Measurements from ENCODE around the gene SPON1.
"Not testable (repeated sequence)": the region's sequence is repeated elsewhere in the genome, so short reads cannot be mapped to it uniquely, and the experiment has no call there.

The SPON1 gene

GRCh38 chr11:14244926-14245325 lies 282.4 kb downstream of the SPON1 start:
- no peak for DNase-seq (ENCODE audit: low read depth)

DNA sequence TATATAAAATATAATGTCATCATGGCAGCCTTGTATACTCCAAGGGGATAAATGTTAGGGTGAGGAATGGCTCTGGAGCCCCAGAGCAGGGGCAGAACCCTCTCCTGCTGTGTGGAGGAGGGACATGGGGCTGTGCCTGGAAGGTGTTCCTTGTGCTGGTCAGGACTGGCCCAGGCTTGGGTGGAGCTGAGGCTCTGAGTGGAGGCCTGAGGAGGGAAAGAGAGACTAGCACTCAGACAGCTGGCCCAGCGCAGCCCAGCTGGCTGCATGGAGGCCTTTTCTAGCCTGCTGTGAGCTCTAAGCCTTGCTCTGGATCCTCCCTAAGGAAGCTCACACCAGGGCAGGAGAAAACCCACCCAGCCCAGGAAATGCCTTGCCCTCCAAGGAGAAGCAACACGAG lies 282.9 kb downstream of the SPON1 start:
- no peak for DNase-seq (ENCODE audit: low read depth)

- no peak for DNase-seq (ENCODE audit: low read depth)
Observed at GRCh38 chr11:14248580-14248981, 286.1 kb downstream of the SPON1 start.

DNA sequence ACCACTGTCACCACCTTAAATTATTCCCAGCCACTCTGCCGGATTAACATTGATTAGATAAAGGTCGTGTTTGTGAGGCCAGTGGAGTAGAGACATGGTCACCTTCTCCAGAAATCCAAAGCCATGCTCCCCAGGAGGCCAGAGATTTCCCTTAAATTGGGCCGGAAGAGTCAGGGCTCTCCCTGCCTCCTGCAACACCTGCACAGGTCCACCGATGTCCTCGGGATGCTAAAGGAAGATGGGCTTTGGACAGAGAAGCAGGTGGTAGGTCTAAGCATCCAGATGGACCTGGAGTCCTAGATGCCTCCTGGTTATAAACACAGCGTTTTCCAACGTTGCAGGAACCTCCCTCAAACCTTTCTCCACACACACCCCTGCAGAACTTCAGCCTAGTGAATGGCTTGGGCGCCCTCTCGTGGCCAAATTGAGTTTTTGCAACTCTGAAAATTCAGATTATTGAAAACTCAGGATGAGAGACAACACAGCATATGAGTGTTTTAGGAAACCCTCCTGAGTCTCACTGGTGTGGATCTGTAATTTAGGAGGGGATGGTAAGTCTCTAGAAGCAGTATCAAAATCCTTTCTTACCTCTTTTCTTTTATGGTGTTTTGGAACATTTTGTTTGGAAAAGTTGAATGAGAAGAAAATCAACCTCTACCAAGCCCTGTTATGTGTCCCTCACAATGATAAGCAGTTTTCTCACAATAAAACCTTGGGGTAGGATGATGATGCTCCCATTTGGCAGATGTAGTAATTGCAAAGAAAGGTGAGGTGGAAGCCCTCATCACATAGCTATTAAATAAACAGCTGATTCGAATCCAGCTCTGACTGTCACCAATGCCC lies 286.8 kb downstream of the SPON1 start:
- DNase-seq (ENCODE audit: low read depth): no peak

DNA sequence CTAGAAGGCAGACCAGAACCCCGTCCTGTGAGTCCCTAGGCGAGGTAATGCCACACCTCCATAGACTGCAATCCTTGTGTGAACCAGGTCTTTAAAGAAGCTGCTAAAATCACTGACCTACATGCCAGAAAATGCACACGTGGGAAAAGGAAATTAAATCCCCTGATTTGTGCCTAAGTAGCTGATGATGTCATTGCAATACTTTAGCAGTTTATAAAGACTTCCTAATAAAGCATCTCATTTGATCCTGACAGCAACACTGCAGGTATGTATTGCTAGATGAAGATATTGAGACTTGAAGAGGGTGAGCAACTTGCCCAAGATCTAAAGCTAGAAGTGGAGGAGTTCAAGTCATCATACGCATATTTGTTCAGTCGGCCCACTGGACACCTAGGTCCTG lies 289.2 kb downstream of the SPON1 start:
- DNase-seq (ENCODE audit: low read depth): no peak

DNA sequence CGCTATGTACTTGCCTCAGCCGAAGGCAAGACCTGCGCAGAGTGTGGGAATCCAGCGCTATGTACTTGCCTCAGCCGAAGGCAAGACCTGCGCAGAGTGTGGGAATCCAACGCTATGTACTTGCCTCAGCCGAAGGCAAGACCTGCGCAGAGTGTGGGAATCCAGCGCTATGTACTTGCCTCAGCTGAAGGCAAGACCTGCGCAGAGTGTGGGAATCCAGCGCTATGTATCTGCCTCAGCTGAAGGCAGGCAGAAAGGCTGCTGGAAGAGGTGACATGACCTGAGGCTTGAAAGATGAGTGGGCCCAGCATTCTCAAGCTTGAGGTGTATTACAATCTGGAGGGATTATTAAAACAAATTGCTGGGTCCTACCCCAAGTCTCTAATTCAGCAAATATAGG lies 290.0 kb downstream of the SPON1 start:
- DNase-seq (ENCODE audit: low read depth): not testable (repeated sequence)

DNA sequence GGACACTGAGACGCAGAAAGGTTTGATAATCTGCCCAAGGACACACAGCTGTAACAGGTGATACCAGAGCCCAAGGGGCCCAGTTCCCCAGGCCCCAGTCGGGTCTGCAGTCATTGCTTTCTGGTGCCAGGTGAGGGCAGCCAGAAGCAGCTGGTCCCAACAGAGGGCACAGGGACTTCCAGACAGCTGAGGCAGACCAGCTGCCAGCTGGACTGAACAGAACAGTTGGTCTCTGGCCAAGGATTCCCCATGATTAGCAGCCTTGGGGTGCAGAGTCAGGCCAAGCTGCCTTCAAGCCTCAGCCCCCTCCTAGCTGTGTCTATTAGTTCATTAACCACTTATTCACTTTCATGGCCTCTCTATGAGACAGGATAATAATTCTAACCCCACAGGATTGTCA lies 290.9 kb downstream of the SPON1 start:
- no peak for DNase-seq (ENCODE audit: low read depth)

- DNase-seq (ENCODE audit: low read depth): no peak
Observed at GRCh38 chr11:14253840-14254239, 291.3 kb downstream of the SPON1 start.

DNA sequence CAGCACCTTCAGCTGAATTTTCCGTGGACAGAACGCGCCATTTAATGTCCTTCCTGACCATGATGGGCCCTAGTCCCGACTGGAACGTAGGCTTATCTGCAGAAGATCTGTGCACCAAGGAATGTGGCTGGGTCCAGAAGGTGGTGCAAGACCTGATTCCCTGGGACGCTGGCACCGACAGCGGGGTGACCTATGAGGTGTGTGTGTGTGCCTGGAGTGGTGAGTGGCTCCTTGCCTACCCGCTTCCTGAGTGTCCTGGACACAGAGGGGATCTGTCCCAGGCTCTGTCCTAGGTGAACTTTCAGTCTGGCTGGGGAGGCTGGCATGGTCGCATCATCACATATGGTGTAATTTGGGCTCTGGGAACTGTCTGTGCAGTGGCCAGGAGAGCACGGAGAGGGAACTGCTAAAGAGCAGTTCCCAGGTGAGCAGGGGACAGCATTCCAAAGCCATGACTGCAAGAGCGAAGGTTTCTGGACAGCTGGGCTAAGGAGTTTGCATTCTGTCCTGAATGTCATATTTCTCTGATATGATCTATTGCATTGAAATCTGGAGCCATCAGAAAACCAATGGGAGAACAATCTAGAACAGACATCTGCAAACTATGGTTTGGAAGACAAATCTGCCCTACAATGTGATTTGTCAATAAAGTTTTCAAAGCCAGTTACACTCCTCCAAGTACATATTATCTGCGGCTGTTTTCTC lies 292.2 kb downstream of the SPON1 start:
- no peak for DNase-seq (ENCODE audit: low read depth)

- no peak for DNase-seq (ENCODE audit: low read depth)
Observed at GRCh38 chr11:14255238-14255534, 292.7 kb downstream of the SPON1 start.

GRCh38 chr11:14258221-14258935 lies 295.9 kb downstream of the SPON1 start:
- DNase-seq (ENCODE audit: low read depth): no peak

DNA sequence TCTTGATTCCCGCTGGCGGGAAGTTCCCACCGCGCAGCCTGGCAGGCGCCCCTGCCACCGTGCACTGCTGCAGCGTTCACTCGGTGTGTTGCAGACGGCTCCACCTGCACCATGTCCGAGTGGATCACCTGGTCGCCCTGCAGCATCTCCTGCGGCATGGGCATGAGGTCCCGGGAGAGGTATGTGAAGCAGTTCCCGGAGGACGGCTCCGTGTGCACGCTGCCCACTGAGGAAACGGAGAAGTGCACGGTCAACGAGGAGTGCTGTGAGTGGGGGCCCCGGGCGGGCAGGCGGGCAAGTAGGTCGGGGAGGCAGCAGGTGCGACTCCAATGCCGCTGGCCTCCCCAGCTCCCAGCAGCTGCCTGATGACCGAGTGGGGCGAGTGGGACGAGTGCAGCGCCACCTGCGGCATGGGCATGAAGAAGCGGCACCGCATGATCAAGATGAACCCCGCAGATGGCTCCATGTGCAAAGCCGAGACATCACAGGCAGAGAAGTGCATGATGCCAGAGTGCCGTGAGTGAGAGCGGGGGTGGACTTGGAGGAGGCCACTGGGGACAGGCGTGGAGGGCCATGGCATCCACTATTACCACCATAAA lies 296.8 kb downstream of the SPON1 start:
- no peak for DNase-seq (ENCODE audit: low read depth)

GRCh38 chr11:14259878-14260277 lies 297.4 kb downstream of the SPON1 start:
- DNase-seq (ENCODE audit: low read depth): no peak

DNA sequence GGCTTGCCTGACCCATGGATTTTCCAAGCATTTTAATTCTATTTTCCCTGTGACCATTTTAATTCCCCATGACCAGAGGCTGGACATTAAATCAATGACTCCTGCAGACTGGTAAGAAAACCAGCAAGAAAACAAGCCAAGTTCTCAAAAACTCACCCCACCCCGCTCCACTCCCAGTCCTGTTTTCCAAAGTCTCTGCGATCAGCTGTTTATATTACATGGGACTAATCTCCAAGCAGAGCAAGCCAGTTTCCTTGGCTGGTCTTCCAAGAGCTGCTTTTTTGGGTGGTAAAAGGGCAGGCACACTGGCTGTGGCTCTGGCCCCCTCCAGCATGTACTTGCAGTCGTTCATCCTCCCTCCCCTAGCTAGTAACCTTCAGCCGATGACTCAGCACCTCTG lies 298.5 kb downstream of the SPON1 start:
- no peak for DNase-seq (ENCODE audit: low read depth)

- no peak for DNase-seq (ENCODE audit: low read depth)
Observed at GRCh38 chr11:14262271-14262846, 299.8 kb downstream of the SPON1 start.

DNA sequence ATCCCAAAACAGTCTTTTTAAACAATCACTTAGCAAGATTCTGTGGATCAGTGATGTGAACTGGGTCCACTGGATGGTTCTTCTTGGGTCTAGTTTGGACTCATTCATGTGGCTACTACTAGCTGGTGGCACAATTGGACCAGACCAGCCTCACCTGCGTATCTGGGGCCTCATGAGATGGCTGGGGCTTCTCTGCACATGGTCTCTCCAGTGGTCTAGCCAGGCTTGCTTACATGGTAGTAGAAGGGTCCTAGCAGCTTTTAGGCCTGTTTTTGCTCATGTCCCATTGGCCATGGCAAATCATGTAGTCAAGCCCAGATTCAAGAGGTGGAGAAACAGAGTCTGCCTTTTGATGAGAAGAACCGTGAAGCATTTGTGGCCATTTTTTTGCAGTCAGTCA lies 302.4 kb downstream of the SPON1 start:
- no peak for DNase-seq (ENCODE audit: low read depth)

DNA sequence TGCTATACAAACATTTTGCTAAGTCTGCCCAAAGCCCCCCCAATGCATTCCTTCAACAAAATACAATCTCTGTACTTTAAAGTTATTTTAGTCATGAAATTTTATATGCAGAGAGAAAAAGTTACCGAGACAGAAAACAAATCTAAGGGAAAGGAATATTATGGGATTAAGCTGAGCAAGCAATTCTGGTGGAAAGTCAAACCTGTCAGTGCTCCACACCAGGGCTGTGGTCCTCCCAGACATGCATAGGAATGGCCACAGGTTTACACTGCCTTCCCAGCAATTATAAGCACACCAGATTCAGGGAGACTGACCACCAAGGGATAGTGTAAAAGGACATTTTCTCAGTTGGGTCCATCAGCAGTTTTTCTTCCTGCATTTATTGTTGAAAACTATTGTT lies 304.1 kb downstream of the SPON1 start:
- DNase-seq (ENCODE audit: low read depth): no peak

- DNase-seq (ENCODE audit: low read depth): no peak
Observed at GRCh38 chr11:14267861-14268635, 305.5 kb downstream of the SPON1 start.

DNA sequence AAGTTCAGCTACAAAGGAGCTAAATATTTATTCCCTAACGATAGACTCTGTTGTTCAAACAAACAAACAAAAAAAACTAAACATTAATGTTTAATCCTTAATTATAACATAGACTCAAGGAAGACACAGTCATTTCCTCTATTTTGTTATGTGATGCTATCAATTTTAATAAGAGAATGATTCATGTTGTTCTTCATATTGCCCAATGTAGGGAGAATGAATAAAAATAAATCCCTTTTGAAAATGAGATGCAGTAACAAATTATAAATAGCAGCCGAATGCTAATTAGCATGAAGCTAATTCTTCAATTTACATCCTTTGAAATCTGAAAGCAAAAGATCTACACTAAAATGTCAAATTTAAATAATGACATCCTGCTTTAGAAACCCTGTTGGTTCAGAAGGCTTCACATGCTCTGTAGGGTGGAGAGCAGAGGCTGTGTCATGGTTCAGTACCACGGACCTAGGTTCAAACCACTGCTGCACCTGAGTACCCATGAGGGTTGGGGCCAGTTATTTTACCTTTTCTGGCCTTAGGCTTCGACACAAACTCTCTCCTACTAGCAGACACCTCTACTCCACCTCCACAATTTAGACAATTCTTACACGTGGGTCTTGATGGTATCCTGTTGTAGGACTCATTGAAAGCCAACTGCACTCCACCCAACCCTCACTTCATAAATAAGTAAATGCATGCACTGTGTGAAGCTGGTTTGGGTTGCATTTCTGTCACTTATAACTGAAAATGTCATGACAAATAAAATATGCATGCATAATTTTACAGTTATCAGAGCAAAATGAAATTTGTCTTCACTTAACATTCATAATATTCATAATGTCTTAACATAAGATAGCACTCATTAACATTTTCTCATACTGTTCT lies 307.4 kb downstream of the SPON1 start:
- no peak for DNase-seq (ENCODE audit: low read depth)

DNA sequence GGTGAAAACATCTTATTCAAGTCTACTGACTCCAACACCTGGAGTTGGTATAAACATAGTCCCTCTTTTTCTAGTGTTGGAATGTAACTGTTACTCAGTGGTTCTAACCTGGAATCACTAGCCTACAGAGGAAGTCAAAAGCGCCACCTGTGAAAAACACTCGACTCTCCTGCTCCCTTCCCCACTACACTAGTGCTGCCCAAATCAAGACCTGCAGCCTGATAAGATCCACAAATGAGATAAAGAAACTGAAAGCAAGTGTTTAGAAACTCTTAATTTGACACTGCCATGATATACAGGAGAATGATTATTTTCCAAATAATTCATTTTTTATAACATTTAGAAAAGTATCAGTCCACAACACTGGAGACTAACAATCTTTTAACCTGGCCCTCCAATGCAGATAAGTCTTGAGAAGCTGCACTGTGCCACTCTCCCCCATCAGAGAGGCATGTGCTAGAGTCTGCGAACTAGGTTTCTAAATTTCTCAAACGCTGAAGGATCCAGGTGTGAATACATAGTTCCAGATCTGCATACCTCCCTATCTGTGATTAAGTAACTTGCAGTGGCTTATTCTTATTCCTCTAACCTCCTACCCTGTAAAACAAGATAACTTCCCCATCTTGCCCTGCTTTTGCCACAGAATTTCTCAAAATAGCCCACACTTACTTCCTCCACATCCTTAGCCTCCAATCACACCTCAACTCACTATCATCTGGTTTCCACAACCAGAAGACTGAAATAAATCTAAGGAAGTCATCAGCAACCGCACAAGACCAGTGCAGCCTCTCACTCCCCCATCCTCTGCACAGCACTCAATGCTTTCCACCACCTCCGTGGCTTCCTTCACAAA lies 308.4 kb downstream of the SPON1 start:
- no peak for DNase-seq (ENCODE audit: low read depth)
